GM19397 (cell line): Measurements from ENCODE around the gene DSC1.
A peak's percentile ranks its signal among the peaks of the same experiment; 100 is the strongest.

Experiments used
- ATAC-seq: cut with Tn5 transposase; IDR thresholded peaks from one replicate; pipeline ENCODE4 v1.9.1; 2021; ENCODE audit warnings: mild to moderate bottlenecking, moderate library complexity; ENCODE audit not compliant: unreplicated experiment

DSC1 gene, protein sequence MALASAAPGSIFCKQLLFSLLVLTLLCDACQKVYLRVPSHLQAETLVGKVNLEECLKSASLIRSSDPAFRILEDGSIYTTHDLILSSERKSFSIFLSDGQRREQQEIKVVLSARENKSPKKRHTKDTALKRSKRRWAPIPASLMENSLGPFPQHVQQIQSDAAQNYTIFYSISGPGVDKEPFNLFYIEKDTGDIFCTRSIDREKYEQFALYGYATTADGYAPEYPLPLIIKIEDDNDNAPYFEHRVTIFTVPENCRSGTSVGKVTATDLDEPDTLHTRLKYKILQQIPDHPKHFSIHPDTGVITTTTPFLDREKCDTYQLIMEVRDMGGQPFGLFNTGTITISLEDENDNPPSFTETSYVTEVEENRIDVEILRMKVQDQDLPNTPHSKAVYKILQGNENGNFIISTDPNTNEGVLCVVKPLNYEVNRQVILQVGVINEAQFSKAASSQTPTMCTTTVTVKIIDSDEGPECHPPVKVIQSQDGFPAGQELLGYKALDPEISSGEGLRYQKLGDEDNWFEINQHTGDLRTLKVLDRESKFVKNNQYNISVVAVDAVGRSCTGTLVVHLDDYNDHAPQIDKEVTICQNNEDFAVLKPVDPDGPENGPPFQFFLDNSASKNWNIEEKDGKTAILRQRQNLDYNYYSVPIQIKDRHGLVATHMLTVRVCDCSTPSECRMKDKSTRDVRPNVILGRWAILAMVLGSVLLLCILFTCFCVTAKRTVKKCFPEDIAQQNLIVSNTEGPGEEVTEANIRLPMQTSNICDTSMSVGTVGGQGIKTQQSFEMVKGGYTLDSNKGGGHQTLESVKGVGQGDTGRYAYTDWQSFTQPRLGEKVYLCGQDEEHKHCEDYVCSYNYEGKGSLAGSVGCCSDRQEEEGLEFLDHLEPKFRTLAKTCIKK

GRCh38 chr18:31162825-31163435 lies at the start of gene DSC1:
Gene DSC1 (minus strand): TSS chr18:31162856. CDS start chr18:31162594, 262 bp downstream.
- ATAC-seq: no peak

- no peak for ATAC-seq
Measured at GRCh38 chr18:31211047-31211446, 48.4 kb upstream of the DSC1 start.

DNA sequence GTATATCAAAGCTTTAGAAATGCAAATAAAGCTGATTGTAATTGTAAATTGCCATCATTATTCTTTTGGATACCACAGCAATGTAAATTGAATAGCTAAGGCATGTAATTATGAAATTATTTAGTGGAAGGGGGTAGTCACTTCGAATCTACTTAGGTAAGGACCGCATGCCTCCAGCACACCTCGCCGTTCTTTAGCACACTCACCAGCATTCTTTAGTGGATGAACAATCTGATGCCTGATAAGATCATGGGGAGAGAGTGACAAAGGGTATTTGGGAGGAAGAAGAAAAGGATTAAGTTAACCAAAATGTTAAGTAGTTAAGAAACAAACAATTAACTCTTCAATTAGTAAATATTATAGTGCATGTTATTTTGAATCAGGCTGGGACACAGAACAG lies 46.4 kb upstream of the DSC1 start:
- ATAC-seq: no peak

- no peak for ATAC-seq
Measured at GRCh38 chr18:31207391-31207790, 44.7 kb upstream of the DSC1 start.

DNA sequence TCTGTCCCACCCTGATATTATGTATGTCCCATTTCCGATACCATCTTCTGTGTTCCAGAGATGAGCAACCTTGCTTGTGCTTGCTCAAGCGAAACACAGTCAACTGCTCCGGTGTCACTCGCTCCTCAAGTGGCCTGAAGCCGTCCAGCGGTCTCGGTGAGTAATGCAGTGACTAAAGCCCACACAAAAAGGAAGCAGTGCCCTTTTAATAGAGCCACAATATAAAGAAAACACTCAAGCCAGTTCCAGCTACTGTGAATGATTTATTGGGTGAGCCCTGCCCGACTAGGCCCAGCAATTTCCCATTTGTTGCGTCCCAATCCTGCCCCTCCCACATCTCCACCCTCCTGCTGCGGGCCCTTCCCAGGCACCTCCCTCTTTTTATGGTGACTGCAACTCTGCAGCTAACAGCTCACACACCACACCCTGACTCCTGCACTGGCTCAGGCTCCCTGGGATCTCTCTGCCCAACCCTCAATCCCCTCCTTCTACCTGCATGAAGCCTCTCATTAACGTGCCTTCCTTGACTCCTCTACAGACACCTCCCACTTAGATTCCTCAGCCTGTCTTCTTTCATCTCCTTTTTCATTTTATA lies 44.2 kb upstream of the DSC1 start:
- peak; percentile 91 for ATAC-seq

GRCh38 chr18:31206071-31206470 lies 43.4 kb upstream of the DSC1 start:
- ATAC-seq: no peak

DNA sequence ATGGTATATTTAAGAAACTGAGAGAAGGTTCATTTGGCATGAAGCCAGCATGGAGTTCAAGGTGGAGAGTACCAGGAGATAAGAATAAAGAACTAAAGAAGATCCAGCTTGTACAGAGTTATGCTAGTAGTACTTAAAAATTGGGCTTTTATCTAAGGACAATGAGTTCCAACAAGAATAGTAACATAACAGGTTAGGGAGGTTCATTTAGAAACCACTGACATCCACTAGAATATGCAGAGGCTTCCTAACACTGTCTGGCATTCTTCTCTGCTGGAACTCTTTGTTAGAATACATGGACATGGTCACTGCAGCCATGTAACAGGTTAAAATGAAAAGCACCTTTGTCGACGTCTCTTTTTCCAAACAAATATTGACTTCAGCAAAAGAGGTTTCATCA lies 42.6 kb upstream of the DSC1 start:
- ATAC-seq: no peak

DNA sequence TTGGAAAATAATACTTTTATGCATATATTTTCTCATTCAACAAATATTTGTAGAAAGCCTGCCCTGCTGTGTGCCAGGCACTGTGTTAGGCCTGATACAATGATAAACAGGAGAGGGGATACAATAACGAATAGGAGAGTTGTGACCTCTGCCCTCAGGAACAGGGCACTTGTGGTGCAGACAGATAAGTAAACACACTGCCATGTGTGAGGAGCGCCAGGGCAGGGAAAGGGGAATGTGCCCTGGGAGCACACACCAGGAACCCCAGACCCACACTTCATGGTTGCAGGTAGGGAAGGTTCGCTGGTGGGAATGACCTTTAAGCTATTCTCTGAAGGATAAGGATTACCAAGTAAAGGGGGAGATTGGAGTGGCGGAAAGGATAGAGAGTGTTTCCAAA lies 42.2 kb upstream of the DSC1 start:
- no peak for ATAC-seq

GRCh38 chr18:31204166-31204565 lies 41.5 kb upstream of the DSC1 start:
- ATAC-seq: no peak

DNA sequence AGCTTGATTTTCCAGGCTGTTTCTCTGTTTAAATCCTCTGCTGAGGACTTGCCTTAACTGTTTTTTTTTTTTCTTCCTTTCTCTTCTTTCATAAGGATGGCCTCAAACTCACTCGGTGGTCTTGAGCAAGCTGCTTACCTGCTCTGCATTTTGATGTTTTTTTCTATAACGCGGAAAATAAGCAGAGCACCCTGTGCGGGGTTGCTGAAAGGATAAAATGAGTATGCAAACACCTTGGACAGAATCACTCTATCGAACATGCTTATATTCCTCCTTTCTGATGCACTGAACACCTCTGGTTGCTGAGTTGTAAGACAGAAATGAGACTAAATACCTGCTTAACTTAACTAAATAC lies 41.1 kb upstream of the DSC1 start:
- ATAC-seq: no peak

DNA sequence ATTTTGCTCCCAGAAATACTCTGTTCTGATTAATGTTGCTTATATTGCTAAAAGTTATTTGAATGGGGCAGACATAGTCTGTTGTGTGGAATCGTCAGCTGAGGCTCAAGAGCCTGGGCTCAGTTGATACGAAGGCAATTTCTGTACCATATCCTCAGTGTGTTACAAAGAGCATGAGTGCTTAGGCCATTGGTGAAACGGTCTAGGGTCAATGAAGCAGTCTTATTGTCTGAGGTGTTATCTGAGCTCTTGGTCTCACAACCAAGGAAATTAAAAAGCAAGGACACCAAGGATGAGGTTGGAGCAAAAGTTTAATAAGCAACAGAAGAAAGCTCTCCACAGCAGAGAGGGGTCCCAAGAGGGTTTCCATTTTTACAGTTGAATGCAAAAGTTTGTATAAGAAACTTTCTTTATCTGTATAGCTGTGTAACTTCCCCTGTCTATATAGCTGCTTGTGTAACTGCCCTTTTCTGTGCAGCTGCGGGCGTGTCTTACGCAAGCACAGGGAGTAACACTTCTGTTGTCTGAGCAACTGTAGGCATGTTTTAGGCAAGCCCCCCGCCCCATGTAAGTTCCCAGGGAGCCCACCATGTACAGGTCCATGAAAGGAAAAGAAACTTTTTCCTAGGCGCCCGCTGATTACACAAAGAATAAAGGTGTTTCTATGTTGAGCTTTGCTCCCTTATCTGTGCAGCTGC lies 40.6 kb upstream of the DSC1 start:
- ATAC-seq: no peak

GRCh38 chr18:31199190-31199769 lies 36.6 kb upstream of the DSC1 start:
- ATAC-seq: no peak

GRCh38 chr18:31197676-31198075 lies 35.0 kb upstream of the DSC1 start:
- no peak for ATAC-seq

- no peak for ATAC-seq
Measured at GRCh38 chr18:31195063-31195462, 32.4 kb upstream of the DSC1 start.

- ATAC-seq: no peak
Measured at GRCh38 chr18:31192086-31192776, 29.6 kb upstream of the DSC1 start.

DNA sequence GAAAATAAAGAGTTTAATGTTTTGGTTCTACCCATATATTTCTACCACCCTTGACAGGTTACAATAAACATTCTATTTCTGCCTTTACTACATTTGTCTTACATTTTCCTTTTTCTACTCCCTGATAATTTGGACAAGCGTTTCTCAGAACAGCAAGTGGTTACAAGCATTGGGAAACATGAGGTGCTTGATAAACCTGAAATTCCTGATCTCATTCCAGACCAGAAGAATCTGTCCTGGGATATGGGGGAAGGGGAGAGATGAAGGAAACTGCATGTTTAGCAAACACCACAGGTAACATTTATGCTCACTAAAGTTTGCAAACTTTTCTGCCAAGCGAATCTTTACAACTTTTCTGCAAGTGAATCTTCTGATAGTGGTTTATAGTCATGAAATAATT lies 28.3 kb upstream of the DSC1 start:
- ATAC-seq: no peak

GRCh38 chr18:31189757-31190156 lies 27.1 kb upstream of the DSC1 start:
- ATAC-seq: no peak

DNA sequence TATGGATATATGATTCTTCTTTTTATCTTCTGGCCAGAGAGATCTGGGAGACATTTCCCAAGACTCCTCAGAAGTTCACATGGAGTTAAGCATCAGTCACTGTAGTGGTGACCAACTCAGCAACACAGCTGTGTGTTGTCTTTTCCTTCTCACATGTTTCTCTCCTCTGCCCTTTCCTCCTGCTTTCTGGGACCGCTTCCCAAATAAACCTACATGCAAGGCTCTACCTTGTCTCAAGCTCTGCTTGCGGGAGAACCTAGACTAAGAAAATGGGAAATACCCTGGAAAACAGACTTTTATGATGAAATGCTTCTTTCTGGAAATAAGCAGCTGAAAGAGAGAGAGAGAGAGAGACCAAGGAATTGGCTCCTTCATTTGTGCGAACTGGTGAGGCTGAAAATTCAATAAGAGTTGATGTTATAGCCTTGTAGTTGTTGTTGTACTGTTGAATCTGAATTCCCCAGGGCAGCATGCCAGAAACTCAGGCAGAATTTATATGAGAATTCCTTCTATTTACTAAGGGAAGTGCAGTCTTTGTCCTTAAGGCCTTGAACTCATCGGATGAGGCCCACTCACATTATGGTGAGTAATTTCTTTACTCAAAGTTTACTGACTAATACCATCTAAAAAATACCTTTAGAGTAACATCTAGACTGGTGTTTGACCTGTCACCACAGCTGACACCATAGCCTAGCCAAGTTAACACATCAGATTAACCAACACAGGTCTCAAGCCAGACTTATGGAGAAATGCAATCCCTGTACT lies 22.7 kb upstream of the DSC1 start:
- no peak for ATAC-seq

DNA sequence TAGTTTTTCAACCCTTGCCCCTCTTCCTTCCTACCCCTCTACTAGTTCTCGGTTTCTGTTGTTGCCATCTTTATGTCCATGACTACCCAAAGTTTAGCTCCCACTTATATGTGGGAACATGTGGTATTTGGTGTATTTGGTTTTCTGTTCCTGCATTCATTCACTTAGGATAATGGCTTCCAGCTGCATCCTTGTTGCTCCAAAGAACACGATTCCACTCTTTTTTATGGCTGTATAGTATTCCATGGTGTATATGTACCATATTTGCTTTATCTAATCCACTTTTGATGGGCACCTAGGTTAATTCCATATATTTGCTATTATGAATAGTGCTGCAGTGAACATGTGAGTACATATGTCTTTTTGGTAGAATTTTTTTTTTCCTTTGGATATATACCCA lies 20.6 kb upstream of the DSC1 start:
- ATAC-seq: no peak
